SK-N-SH treated with all-trans-retinoic acid at 6 μM for 48 hours (cell line): ENCODE measurements around the gene L1CAM.

Source experiments
- ATAC-seq: fragments of 200-7000 bp; cut with Tn5 transposase; 3 replicates; pipeline ENCODE4 v1.9.1; 2020; ENCODE audit warnings: mild to moderate bottlenecking, moderate library complexity
- ARNTL ChIP-seq: fragments of 450-650 bp; formaldehyde crosslinking; IDR thresholded peaks from 2 replicates; pipeline ENCODE4 v1.5.0; 2020; ENCODE audit warnings: low read depth, mild to moderate bottlenecking, moderate library complexity, borderline replicate concordance
- BACH2 ChIP-seq: fragments of 250-450 bp; sonication (Bioruptor Pico); IDR thresholded peaks from 2 replicates; pipeline ENCODE4 v1.9.0; 2021; ENCODE audit warnings: mild to moderate bottlenecking, borderline replicate concordance
- CSDC2 ChIP-seq: fragments of 250-450 bp; sonication (Bioruptor Pico); IDR thresholded peaks from 2 replicates; pipeline ENCODE4 v1.5.0; 2020; ENCODE audit warnings: mild to moderate bottlenecking, moderate library complexity
- GLIS3 ChIP-seq: fragments of 250-450 bp; sonication (Bioruptor Pico); IDR thresholded peaks from 2 replicates; pipeline ENCODE4 v1.5.0; 2020; ENCODE audit warnings: mild to moderate bottlenecking, moderate library complexity
- ISL1 ChIP-seq: fragments of 250-450 bp; sonication (Bioruptor Pico); IDR thresholded peaks from 2 replicates; pipeline ENCODE4 v2.1.2; 2022; ENCODE audit warnings: mild to moderate bottlenecking, moderate library complexity
- OSR1 ChIP-seq: fragments of 250-450 bp; sonication (Bioruptor Pico); IDR thresholded peaks from 2 replicates; pipeline ENCODE4 v1.8.0; 2022; ENCODE audit warnings: moderate library complexity, mild to moderate bottlenecking, inconsistent platforms
- PPARA ChIP-seq: fragments of 250-450 bp; sonication (Bioruptor Pico); IDR thresholded peaks from 2 replicates; pipeline ENCODE4 v1.5.0; 2020; ENCODE audit warnings: mild to moderate bottlenecking, borderline replicate concordance
- RARB ChIP-seq: fragments of 250-450 bp; sonication (Bioruptor Pico); IDR thresholded peaks from 2 replicates; pipeline ENCODE4 v1.8.0; 2021; ENCODE audit warnings: mild to moderate bottlenecking, moderate library complexity
- SNAI2 ChIP-seq: fragments of 250-450 bp; sonication (Bioruptor Pico); IDR thresholded peaks from 2 replicates; pipeline ENCODE4 v1.5.0; 2020; ENCODE audit warnings: mild to moderate bottlenecking, moderate library complexity
- TCF4 ChIP-seq: fragments of 250-450 bp; sonication (Bioruptor Pico); IDR thresholded peaks from 2 replicates; pipeline ENCODE4 v1.8.0; 2021; ENCODE audit warnings: mild to moderate bottlenecking, moderate library complexity, borderline replicate concordance
- TOX ChIP-seq: fragments of 250-450 bp; sonication (Bioruptor Pico); IDR thresholded peaks from 2 replicates; pipeline ENCODE4 v1.8.0; 2021; ENCODE audit warnings: mild to moderate bottlenecking, moderate library complexity, borderline replicate concordance
- ZFP3 ChIP-seq: fragments of 250-450 bp; sonication (Bioruptor Pico); IDR thresholded peaks from 2 replicates; pipeline ENCODE4 v1.5.0; 2020; ENCODE audit warnings: mild to moderate bottlenecking, moderate library complexity
- ZFP30 ChIP-seq: fragments of 450-650 bp; formaldehyde crosslinking; IDR thresholded peaks from 2 replicates; pipeline ENCODE4 v1.5.0; 2022; ENCODE audit warnings: mild to moderate bottlenecking, moderate library complexity
- ZNF565 ChIP-seq: fragments of 450-650 bp; formaldehyde crosslinking; conservative IDR thresholded peaks from 2 replicates; pipeline ENCODE4 v1.5.0; 2020; ENCODE audit warnings: low read depth, mild to moderate bottlenecking, moderate library complexity
- ZNF8 ChIP-seq: fragments of 450-650 bp; formaldehyde crosslinking; IDR thresholded peaks from 2 replicates; pipeline ENCODE4 v1.5.0; 2020; ENCODE audit warnings: mild to moderate bottlenecking, moderate library complexity
- TF ChIP-seq, protein P1 (sequence below): fragments of 250-450 bp; sonication (Bioruptor Pico); IDR thresholded peaks from 2 replicates; pipeline ENCODE4 v1.5.1; 2020; ENCODE audit warnings: low read depth, mild to moderate bottlenecking, moderate library complexity
- TF ChIP-seq, protein P2 (sequence below): fragments of 250-450 bp; sonication (Bioruptor Pico); IDR thresholded peaks from 2 replicates; pipeline ENCODE4 v1.8.0; 2021; ENCODE audit warnings: low read depth, mild to moderate bottlenecking, moderate library complexity, borderline replicate concordance
- TF ChIP-seq, protein P3 (sequence below): fragments of 250-450 bp; sonication (Bioruptor Pico); IDR thresholded peaks from 2 replicates; pipeline ENCODE4 v1.5.0; 2020; ENCODE audit warnings: mild to moderate bottlenecking, moderate library complexity
- TF ChIP-seq, protein P4 (sequence below): fragments of 250-450 bp; sonication (Bioruptor Pico); IDR thresholded peaks from 2 replicates; pipeline ENCODE4 v1.5.1; 2021; ENCODE audit warnings: mild to moderate bottlenecking, moderate library complexity

Gene L1CAM

DNA sequence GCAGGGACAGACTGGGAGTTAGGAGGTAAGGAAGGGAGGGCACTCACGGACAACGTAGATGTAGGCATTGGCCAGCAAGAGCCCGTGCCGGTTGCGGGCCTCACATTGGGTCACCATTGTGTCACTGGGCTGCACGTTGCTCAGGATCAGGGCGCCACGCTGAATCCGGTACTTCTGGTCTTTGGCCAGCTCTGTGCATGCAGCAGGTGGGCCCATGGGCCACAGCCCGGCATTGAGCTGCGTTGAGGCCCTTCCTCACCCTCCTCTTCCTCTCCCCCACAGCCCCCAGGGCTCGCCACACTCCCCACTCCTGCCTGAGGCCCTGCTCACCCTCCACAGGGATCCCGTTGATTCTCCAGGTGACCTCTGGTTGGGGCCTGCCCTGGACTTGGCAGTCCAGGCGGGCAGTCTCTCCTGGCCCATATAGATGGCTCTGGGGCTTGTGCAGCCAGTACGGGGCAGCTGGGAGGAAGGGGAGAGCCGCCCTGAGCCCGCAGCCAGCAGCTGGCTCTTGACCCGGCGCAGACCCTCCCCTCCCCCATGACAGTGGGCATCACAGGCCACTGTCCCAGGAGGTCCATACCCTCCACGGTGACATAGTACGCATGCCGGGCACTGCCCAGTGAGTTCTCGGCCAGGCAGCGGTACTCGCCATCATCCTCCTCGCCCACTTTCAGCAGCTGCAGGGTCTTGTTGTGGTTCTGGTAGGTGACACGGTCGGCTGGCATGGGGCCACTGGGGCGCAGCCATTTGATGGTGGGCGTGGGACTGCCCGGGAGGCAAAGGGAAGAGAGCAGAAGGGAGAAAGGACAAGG is 16.3 kb downstream of the L1CAM start:
- no peak for ATAC-seq
- no peak for TF ChIP-seq ARNTL
- no peak for TF ChIP-seq ZFP30
- TF ChIP-seq, protein P1, sequence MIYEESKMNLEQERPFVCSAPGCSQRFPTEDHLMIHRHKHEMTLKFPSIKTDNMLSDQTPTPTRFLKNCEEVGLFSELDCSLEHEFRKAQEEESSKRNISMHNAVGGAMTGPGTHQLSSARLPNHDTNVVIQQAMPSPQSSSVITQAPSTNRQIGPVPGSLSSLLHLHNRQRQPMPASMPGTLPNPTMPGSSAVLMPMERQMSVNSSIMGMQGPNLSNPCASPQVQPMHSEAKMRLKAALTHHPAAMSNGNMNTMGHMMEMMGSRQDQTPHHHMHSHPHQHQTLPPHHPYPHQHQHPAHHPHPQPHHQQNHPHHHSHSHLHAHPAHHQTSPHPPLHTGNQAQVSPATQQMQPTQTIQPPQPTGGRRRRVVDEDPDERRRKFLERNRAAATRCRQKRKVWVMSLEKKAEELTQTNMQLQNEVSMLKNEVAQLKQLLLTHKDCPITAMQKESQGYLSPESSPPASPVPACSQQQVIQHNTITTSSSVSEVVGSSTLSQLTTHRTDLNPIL (CRISPR knock-in tag): no peak
- no peak for TF ChIP-seq BACH2
- TF ChIP-seq CSDC2 (CRISPR knock-in tag): no peak
- no peak for TF ChIP-seq TOX
- TF ChIP-seq ZNF8 (CRISPR knock-in tag): no peak
- TF ChIP-seq, protein P2, sequence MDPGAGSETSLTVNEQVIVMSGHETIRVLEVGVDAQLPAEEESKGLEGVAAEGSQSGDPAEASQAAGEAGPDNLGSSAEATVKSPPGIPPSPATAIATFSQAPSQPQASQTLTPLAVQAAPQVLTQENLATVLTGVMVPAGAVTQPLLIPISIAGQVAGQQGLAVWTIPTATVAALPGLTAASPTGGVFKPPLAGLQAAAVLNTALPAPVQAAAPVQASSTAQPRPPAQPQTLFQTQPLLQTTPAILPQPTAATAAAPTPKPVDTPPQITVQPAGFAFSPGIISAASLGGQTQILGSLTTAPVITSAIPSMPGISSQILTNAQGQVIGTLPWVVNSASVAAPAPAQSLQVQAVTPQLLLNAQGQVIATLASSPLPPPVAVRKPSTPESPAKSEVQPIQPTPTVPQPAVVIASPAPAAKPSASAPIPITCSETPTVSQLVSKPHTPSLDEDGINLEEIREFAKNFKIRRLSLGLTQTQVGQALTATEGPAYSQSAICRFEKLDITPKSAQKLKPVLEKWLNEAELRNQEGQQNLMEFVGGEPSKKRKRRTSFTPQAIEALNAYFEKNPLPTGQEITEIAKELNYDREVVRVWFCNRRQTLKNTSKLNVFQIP: no peak
- no peak for TF ChIP-seq RARB (CRISPR knock-in tag)
- TF ChIP-seq, protein P3, sequence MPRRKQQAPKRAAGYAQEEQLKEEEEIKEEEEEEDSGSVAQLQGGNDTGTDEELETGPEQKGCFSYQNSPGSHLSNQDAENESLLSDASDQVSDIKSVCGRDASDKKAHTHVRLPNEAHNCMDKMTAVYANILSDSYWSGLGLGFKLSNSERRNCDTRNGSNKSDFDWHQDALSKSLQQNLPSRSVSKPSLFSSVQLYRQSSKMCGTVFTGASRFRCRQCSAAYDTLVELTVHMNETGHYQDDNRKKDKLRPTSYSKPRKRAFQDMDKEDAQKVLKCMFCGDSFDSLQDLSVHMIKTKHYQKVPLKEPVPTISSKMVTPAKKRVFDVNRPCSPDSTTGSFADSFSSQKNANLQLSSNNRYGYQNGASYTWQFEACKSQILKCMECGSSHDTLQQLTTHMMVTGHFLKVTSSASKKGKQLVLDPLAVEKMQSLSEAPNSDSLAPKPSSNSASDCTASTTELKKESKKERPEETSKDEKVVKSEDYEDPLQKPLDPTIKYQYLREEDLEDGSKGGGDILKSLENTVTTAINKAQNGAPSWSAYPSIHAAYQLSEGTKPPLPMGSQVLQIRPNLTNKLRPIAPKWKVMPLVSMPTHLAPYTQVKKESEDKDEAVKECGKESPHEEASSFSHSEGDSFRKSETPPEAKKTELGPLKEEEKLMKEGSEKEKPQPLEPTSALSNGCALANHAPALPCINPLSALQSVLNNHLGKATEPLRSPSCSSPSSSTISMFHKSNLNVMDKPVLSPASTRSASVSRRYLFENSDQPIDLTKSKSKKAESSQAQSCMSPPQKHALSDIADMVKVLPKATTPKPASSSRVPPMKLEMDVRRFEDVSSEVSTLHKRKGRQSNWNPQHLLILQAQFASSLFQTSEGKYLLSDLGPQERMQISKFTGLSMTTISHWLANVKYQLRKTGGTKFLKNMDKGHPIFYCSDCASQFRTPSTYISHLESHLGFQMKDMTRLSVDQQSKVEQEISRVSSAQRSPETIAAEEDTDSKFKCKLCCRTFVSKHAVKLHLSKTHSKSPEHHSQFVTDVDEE (CRISPR knock-in tag): no peak
- TF ChIP-seq SNAI2 (CRISPR knock-in tag): no peak
- TF ChIP-seq ISL1 (CRISPR knock-in tag): no peak
- TF ChIP-seq OSR1 (CRISPR knock-in tag): no peak
- no peak for TF ChIP-seq TCF4 (CRISPR knock-in tag)
- no peak for TF ChIP-seq ZNF565

DNA sequence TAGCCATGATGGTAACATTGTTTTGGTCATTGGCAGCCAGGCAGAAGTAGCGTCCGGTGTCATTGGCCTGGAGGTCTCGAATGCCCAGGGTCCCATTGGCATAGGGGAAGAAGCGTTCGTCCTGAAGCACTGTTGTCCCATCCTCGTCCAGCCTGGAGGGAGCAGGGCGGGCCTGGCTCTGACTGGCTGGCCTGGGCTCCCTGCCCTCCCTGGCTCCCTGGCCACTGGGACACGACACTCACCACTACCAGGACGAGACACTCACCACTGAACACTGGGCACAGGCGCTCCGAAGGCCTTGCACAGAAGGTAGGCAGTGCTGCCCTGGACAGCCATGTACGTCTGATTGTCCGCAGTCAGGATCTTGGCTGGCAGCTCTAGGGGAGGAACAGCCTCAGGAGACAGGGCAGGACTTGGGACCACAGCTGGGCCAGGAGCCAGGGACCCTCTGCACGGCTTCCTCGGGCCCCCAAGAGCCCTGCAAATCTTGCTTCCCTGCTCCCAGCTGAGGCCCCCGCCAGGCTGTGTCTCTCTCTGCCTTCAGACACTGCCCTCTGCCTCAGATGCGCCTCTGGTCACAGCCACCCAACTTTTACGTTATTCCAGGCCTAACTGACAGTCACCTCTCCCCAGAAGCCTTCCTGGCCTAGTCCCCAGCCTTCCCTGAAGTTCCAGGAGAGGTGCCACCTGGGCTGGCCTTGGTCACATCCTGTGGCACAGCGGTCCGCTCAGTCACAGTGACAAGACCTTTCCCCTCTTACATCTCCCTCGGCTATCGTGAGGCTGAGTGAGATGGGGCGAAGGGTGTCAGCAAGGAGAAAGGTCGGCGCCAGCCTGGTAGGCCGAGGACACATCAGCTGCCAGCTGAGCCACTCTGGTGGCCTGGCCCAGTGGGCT is 17.1 kb downstream of the L1CAM start:
- no peak for ATAC-seq
- TF ChIP-seq CSDC2 (CRISPR knock-in tag) (no peak), PPARA (no peak), SNAI2 (CRISPR knock-in tag) (no peak), ZFP3 (no peak), OSR1 (CRISPR knock-in tag) (no peak), ZNF8 (CRISPR knock-in tag) (no peak), ZNF565 (no peak), TCF4 (CRISPR knock-in tag) (no peak), GLIS3 (CRISPR knock-in tag) (no peak), TOX (no peak)
- TF ChIP-seq, protein P4, sequence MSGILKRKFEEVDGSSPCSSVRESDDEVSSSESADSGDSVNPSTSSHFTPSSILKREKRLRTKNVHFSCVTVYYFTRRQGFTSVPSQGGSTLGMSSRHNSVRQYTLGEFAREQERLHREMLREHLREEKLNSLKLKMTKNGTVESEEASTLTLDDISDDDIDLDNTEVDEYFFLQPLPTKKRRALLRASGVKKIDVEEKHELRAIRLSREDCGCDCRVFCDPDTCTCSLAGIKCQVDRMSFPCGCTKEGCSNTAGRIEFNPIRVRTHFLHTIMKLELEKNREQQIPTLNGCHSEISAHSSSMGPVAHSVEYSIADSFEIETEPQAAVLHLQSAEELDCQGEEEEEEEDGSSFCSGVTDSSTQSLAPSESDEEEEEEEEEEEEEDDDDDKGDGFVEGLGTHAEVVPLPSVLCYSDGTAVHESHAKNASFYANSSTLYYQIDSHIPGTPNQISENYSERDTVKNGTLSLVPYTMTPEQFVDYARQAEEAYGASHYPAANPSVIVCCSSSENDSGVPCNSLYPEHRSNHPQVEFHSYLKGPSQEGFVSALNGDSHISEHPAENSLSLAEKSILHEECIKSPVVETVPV (CRISPR knock-in tag): no peak
- TF ChIP-seq, protein P3 (CRISPR knock-in tag): no peak
- TF ChIP-seq, protein P2: no peak
